ENCODE measurements around the gene SH3BP5.

Gene SH3BP5

GRCh38 chr3:15324379-15324808, 8.0 kb downstream of the SH3BP5 start:
- DNase-seq: no peak

GRCh38 chr3:15323063-15323462, 9.3 kb downstream of the SH3BP5 start:
- DNase-seq: no peak

GRCh38 chr3:15321349-15321748, 11.0 kb downstream of the SH3BP5 start:
- no peak for DNase-seq

- no peak for DNase-seq
Observed at GRCh38 chr3:15319575-15319974, 12.8 kb downstream of the SH3BP5 start.

GRCh38 chr3:15319136-15319535, 13.2 kb downstream of the SH3BP5 start:
- DNase-seq: no peak

- no peak for DNase-seq
Observed at GRCh38 chr3:15318661-15319060, 13.7 kb downstream of the SH3BP5 start.

- DNase-seq: no peak
Observed at GRCh38 chr3:15316998-15317435, 15.4 kb downstream of the SH3BP5 start.

- no peak for DNase-seq
Observed at GRCh38 chr3:15315003-15315402, 17.4 kb downstream of the SH3BP5 start.

- DNase-seq: no peak
Observed at GRCh38 chr3:15314276-15314675, 18.1 kb downstream of the SH3BP5 start.

- DNase-seq: no peak
Observed at GRCh38 chr3:15313461-15313860, 18.9 kb downstream of the SH3BP5 start.

- DNase-seq: no peak
Observed at GRCh38 chr3:15312550-15312949, 19.8 kb downstream of the SH3BP5 start.

- peak; percentile 36 for DNase-seq
Observed at GRCh38 chr3:15310491-15311370, 21.7 kb downstream of the SH3BP5 start.

- no peak for DNase-seq
Observed at GRCh38 chr3:15309662-15310335, 22.6 kb downstream of the SH3BP5 start.

GRCh38 chr3:15307580-15307979, 24.8 kb downstream of the SH3BP5 start:
- no peak for DNase-seq

GRCh38 chr3:15306979-15307359, 25.4 kb downstream of the SH3BP5 start:
- no peak for DNase-seq

GRCh38 chr3:15305359-15305844, 27.0 kb downstream of the SH3BP5 start:
- DNase-seq: no peak

GRCh38 chr3:15303728-15304127, 28.7 kb downstream of the SH3BP5 start:
- no peak for DNase-seq

- DNase-seq: no peak
Observed at GRCh38 chr3:15303216-15303615, 29.2 kb downstream of the SH3BP5 start.

- no peak for DNase-seq
Observed at GRCh38 chr3:15301761-15302160, 30.6 kb downstream of the SH3BP5 start.

GRCh38 chr3:15300323-15301078, 31.9 kb downstream of the SH3BP5 start:
- DNase-seq: no peak

GRCh38 chr3:15299036-15299435, 33.4 kb downstream of the SH3BP5 start:
- DNase-seq: no peak

GRCh38 chr3:15298504-15298903, 33.9 kb downstream of the SH3BP5 start:
- DNase-seq: no peak

- no peak for DNase-seq
Observed at GRCh38 chr3:15297608-15298350, 34.6 kb downstream of the SH3BP5 start.

Data from activated CD4-positive, alpha-beta T cell treated with anti-CD3 and anti-CD28 coated beads for 1 hour (primary cell).